Choroid plexus epithelial cell (primary cell): ENCODE data around the gene ZNF503.

ENCODE experiments used
- DNase-seq: peaks from one replicate; pipeline ENCODE4 v3.0.0-alpha.2; 2010; ENCODE audit warnings: low read depth
- H3K4me3 ChIP-seq: 2 replicates; pipeline ENCODE4 v1.5.1; 2011; ENCODE audit warnings: low read depth, mild to moderate bottlenecking, control low read depth, low read length, moderate library complexity
- CTCF ChIP-seq: conservative IDR thresholded peaks from 2 replicates; pipeline ENCODE4 v1.5.1; 2011; ENCODE audit warnings: low read depth, mild to moderate bottlenecking, control low read depth, inconsistent platforms, low read length, moderate library complexity

The ZNF503 gene

DNA sequence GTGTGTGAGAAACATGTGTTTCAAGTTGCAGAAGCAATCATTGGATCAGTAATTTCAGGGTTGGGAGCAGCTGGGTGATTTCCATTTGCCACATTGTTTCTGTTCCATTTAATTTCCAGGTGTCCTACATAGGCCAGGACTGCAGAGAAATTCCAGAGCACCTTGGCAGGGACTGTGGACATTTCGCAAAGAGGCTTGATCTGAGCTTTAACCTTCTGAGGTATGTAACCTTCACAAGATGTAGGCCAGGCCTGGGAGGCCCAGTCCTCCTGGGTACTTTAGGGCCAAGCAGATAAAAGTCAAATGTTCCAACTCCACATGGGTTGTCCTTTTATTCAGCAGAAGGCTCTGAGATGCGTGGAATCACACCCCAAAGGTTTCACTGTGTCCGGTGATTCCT, 36.7 kb upstream of the ZNF503 start:
- DNase-seq = no peak
- H3K4me3 ChIP-seq = no peak overlapping the region
- no peak for TF ChIP-seq CTCF

GRCh38 chr10:75437693-75438092, 36.1 kb upstream of the ZNF503 start:
- no peak for TF ChIP-seq CTCF
- no peak overlapping the region for H3K4me3 ChIP-seq
- no peak for DNase-seq

DNA sequence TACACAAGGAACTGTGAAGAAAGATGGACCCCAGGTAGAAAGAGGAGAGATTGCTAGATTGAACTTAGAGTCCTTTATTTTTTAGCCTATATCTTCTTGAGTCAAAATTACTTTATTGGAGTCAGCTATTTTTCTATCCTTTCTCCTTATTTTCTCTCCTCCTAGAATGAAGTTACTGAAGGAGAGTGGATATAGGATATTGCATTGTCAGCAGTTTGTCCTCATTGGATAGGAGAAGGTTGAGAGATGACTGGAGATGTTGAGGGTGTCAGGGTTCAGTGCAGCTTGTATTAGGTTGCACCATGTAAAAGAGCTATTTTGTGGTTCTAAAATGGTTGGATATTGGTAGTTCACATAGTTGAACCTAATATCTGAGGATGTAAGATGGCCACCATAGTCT, 35.3 kb upstream of the ZNF503 start:
- no peak overlapping the region for H3K4me3 ChIP-seq
- no peak for TF ChIP-seq CTCF
- DNase-seq = no peak

GRCh38 chr10:75435291-75435690, 33.7 kb upstream of the ZNF503 start:
- no peak for TF ChIP-seq CTCF
- H3K4me3 ChIP-seq = no peak overlapping the region
- DNase-seq = no peak

GRCh38 chr10:75434291-75434690, 32.7 kb upstream of the ZNF503 start:
- no peak overlapping the region for H3K4me3 ChIP-seq
- no peak for TF ChIP-seq CTCF
- no peak for DNase-seq

- TF ChIP-seq CTCF = no peak
- no peak overlapping the region for H3K4me3 ChIP-seq
- no peak for DNase-seq
Observed at GRCh38 chr10:75433216-75433615, 31.7 kb upstream of the ZNF503 start.

DNA sequence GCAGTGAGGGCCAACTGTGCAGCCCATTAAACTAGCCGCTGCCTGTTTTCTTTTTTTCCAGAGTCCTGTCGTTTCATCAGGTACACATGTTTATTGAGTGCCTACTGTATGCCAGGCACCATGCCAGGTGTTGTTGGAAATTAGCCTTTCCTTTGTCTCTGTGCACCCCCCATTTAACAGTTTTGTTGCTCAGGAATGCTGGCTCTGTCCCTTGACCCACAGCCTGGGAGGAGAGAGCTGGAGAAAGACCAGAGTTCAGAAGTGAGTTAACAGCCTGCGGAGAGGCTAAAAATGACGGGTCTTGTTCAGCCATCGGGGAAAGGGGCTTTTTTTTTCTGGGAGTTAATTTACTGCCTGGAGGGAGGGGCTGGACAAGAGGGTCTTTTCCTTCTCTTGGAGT, 31.2 kb upstream of the ZNF503 start:
- DNase-seq = no peak
- TF ChIP-seq CTCF = no peak
- no peak overlapping the region for H3K4me3 ChIP-seq
